SU-DHL-6 (cell line): ENCODE measurements around the gene SDCCAG8.
"Not testable (repeated sequence)": the region's sequence is repeated elsewhere in the genome, so short reads cannot be mapped to it uniquely, and the experiment has no call there.

ENCODE experiments used
- EZH2phosphoT487 ChIP-seq: fragments of 200-600 bp; sonication (generic), shearing (Covaris generic); conservative IDR thresholded peaks from 2 replicates; pipeline ENCODE4 v1.6.1; 2018; ENCODE audit warnings: mild to moderate bottlenecking, antibody characterized with exemption, low read length, moderate library complexity, mixed read lengths
- TF ChIP-seq, protein P1 (sequence below): fragments of 200-600 bp; sonication (generic); IDR thresholded peaks from one replicate; pipeline ENCODE4 v1.5.1; 2017; ENCODE audit warnings: antibody characterized with exemption, mild to moderate bottlenecking, low read length, moderate library complexity; ENCODE audit not compliant: insufficient read depth, poor library complexity, severe bottlenecking

DNA sequence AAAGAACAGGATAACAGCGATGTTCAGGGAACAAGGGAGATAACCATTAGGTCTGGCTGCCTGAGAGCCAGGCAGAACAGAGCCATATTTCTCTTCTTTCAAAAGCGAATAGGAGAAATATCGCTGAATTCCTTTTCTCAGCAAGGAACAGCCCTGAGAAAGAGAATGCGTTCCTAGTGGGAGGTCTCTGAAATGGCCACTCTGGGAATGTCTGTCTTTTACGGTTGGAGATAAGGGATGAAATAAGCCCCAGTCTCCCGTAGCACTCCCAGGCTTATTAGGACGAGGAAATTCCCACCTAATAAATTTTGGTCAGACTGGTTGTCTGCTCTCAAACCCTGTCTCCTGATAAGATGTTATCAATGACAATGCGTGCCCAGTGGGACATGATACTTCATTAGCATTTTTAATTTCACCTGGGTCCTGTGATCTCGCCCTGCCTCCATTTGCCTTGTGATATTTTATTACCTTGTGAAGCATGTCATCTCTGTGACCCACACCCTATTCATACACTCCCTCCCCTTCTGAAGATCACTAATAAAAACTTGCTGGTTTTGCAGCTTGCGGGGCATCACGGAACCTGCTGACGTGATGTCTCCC, 40.5 kb upstream of the SDCCAG8 start:
- TF ChIP-seq, protein P1, sequence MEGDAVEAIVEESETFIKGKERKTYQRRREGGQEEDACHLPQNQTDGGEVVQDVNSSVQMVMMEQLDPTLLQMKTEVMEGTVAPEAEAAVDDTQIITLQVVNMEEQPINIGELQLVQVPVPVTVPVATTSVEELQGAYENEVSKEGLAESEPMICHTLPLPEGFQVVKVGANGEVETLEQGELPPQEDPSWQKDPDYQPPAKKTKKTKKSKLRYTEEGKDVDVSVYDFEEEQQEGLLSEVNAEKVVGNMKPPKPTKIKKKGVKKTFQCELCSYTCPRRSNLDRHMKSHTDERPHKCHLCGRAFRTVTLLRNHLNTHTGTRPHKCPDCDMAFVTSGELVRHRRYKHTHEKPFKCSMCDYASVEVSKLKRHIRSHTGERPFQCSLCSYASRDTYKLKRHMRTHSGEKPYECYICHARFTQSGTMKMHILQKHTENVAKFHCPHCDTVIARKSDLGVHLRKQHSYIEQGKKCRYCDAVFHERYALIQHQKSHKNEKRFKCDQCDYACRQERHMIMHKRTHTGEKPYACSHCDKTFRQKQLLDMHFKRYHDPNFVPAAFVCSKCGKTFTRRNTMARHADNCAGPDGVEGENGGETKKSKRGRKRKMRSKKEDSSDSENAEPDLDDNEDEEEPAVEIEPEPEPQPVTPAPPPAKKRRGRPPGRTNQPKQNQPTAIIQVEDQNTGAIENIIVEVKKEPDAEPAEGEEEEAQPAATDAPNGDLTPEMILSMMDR, result not testable (repeated sequence)
- TF ChIP-seq EZH2phosphoT487, result not testable (repeated sequence)
